Stimulated activated CD4-positive, alpha-beta T cell treated with anti-CD3 and anti-CD28 coated beads, TNF-alpha, amount 100 ng/mL, for 1 hour (primary cell): ENCODE data around the gene POPDC3.

Experiments
- DNase-seq, 3 donors: peaks; one replicate each; pipeline ENCODE4 v3.0.0-alpha.2; 2020; ENCODE audit warnings: low read depth in 3 of 3, low spot score in 1 of 3

POPDC3 gene

GRCh38 chr6:105153676-105154075 lies 26.1 kb downstream of the POPDC3 start:
- no peak for DNase-seq

- DNase-seq, result no peak
Observed at GRCh38 chr6:105152880-105153279, 26.9 kb downstream of the POPDC3 start.

GRCh38 chr6:105151644-105152043 lies 28.2 kb downstream of the POPDC3 start:
- DNase-seq, result no peak

DNA sequence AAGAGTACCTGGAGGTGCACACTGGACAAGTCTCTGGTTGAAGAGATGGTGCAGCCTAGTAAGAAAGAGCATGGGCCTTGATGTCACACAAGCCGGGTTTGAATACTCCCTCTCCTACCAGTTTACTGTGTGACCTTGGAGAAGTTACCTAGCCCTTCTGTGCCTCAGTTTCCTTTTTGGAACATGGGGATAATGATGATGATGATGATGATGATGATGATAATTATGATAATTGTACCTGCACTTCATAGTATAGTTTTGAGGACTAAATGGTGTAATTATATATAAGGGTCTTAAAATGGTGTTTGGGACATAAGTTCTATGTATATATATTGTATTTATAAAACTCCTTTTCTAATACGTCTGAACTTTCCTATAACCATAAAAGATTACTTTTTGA lies 41.7 kb downstream of the POPDC3 start:
- no peak for DNase-seq

DNA sequence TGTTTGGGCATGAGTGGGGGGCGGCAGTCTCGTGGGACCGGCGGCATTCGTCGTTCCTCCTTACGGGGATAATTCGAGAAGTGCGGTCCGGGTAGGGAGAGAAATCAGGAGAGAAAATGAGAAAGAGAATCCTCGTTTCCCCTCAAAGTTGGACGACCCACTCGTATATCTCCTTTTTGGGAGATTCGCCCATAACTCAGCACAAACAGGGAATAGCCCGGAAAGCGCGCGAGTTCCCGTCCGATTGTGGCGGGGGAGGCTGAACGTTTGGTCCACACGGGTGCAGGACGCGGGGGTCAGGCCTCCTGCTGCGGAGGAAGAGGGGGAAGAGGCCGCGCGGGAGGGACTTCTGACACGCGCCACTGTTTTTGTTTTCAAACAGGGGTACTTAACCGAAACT lies 42.4 kb downstream of the POPDC3 start:
- DNase-seq, result no peak

GRCh38 chr6:105136431-105137350 lies 43.1 kb downstream of the POPDC3 start:
- no peak for DNase-seq

DNA sequence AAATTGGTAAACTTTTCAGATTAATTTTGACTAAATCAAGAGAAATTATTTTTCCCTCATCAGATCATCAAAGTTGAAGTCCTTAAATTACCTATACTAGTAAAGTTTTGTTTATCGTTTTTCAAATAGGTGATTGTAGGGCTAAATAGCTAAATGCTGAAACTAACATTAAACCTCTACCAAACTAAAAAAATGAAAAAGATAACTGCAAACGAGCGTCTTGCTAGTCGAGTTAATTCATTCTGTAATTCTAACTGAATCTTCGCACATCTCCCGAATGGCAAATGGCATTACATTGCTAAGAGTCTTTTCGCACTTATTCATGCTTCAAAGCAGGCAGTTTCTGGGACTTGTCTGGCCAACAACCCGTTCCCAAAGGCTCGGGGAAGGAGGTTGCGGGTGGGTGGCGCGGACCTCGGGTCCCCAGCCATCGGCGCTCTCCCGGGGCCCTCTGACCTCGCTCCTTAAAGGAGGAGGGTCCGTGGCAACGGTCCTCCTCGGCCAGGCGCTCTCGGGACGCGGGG lies 43.8 kb downstream of the POPDC3 start:
- no peak for DNase-seq

GRCh38 chr6:105135056-105135455 lies 44.8 kb downstream of the POPDC3 start:
- DNase-seq, result no peak

DNA sequence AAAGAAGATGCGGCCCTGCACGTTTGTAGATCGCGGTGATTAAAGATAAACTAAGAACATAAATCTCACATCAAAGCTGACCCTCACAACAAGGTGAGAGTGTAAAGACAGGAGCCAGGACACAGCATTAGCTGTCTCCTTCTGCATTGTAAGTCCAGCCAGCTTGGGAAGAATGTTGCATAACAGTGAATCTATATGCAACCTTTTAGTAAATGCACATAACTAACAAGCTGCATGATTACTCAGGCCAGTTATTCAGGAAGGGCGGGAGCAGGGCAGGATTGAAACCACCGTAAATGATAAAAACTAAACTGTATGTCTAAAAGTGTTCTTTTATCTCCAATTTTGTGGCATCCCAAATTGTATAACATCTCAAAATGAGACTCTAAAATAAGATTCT lies 57.1 kb downstream of the POPDC3 start:
- no peak for DNase-seq

DNA sequence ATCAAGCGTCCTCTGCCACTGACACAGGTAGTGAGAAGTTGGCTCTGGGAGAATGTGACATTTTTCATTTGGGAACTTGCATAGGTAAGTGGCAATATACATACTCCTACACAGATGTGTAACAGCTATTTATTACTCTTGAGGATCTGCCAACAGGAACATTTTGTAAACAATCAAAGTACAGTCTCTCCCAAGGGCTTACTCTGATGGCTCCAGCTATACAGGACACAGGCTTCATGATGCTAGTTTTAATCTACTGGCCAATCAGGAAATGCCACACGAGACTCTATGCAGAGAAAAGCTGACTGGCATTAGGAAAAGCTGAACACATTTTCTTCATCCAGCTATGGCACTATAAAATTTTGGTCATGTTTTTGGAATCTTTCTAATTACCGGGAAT lies 57.8 kb downstream of the POPDC3 start:
- no peak for DNase-seq

GRCh38 chr6:105120570-105120969 lies 59.2 kb downstream of the POPDC3 start:
- DNase-seq, result no peak

GRCh38 chr6:105116150-105116549 lies 63.7 kb downstream of the POPDC3 start:
- no peak for DNase-seq

- no peak for DNase-seq
Observed at GRCh38 chr6:105113422-105113821, 66.4 kb downstream of the POPDC3 start.

GRCh38 chr6:105112577-105112976 lies 67.2 kb downstream of the POPDC3 start:
- no peak for DNase-seq

DNA sequence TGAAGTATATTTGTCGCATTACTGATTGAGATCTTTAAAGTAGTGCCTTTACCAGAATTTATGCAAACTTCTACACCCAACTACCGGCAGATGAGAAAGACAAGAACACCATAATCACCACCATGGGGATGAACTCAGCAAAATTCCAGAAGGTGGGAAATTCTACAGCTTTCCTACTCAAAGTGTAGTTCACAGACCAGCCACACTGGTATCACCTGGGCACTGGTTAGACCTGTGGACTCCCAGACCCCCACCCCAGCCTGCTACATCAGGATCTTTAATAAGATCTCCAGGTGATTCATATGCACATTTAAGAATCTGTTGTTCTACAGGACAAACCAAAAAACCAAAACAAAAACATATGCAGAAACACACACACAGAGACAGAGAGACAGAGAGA lies 67.9 kb downstream of the POPDC3 start:
- no peak for DNase-seq

GRCh38 chr6:105111105-105111504 lies 68.7 kb downstream of the POPDC3 start:
- DNase-seq, result no peak

DNA sequence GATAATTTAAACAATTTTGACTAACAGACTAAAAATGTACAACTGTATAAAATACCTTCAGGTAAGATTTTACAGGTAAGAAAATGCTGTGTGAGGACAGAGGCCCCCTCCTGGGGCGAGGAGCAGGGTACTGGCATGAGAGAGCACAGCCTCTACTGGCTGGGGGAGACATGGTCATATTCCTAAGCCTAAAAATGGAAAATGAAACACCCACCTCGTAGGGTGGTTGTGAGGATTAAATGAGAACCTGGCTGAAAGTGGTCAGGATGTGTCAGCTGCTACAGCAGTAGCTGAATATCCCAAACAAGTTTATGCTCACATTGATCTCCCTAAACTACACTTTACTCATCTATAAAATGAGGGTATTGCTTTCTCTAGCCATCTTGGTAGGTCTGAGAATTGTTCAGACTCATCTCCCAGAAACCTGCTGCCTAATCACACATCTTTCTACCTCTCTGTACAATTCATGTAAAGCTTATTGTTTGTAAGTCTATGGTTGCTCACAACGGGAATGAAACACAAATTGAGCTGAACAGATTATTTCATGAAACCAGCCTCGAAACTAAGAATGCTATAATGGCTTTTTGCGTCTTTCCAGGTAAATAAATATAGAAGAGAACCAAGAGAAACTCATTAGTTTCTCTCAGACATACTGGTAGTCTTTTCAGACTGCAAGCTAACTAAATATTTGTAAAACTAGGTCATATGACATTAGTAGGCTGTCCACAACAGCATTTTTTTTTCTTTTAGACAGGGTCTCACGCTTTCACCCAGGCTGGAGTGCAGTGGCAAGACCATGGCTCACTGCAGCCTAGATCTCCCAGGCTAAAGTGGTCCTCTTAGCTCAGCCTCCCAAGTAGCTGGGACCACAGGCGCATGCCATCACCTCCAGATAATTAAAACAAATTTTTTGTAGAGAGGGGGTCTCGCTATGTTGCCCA lies 69.6 kb downstream of the POPDC3 start:
- no peak for DNase-seq

DNA sequence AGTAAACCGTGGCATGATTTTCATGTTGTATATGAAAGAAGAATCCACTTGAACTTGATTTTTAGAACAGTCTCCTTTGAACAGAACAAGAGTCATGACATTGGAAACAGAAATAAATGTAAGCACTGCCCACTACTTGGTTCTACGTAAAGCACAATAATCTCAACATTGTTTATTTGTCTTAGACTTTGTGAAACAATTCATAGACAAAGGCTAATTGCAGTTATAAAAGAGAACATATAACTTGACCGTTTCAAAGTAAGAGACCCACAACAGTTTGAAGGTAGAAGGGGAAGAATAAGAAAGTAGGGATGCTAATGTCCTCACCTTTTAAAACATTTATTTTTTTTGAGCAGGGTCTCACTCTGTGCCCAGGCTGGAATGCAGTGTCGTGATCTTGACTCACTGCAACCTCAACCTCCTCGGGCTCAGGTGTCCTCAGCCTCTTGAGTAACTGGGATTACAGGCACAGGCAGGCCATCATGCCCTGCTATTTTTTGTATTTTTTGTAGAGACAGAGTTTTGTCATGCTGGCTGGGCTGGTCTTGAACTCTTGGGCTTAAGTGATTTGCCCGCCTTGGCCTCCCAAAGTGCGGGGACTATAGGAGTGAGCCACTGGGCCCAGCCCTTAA lies 71.1 kb downstream of the POPDC3 start:
- no peak for DNase-seq
